ENCODE results near the gene CES1.
"Not testable (repeated sequence)": the region's sequence is repeated elsewhere in the genome, so short reads cannot be mapped to it uniquely, and the experiment has no call there.

The CES1 gene

GRCh38 chr16:55817236-55817912 is 15.5 kb downstream of the CES1 start:
- no peak for TF ChIP-seq ZNF274 (IDR thresholded peaks at IDR 0.05; ENCODE audit: low read depth, low read length)
- H3K4me3 ChIP-seq (ENCODE audit: low read length) = no peak overlapping the region

- H3K4me3 ChIP-seq (ENCODE audit: low read length) = not testable (repeated sequence)
Measured at GRCh38 chr16:55816222-55816621, 16.7 kb downstream of the CES1 start.

GRCh38 chr16:55815320-55815719 is 17.6 kb downstream of the CES1 start:
- TF ChIP-seq ZNF274 (IDR thresholded peaks at IDR 0.05; ENCODE audit: low read depth, low read length) = no peak
- H3K4me3 ChIP-seq (ENCODE audit: low read length) = no peak overlapping the region

- not testable (repeated sequence) for H3K4me3 ChIP-seq (ENCODE audit: low read length)
Measured at GRCh38 chr16:55814174-55814573, 18.7 kb downstream of the CES1 start.

- not testable (repeated sequence) for H3K4me3 ChIP-seq (ENCODE audit: low read length)
Measured at GRCh38 chr16:55813730-55814129, 19.2 kb downstream of the CES1 start.

- H3K4me3 ChIP-seq (ENCODE audit: low read length) = no peak overlapping the region
- no peak for TF ChIP-seq ZNF274 (IDR thresholded peaks at IDR 0.05; ENCODE audit: low read depth, low read length)
Measured at GRCh38 chr16:55812951-55813350, 19.9 kb downstream of the CES1 start.

- H3K4me3 ChIP-seq (ENCODE audit: low read length) = no peak overlapping the region
Measured at GRCh38 chr16:55811811-55812210, 21.1 kb downstream of the CES1 start.

GRCh38 chr16:55810451-55810961 is 22.4 kb downstream of the CES1 start:
- H3K4me3 ChIP-seq (ENCODE audit: low read length) = no peak overlapping the region
- TF ChIP-seq ZNF274 (IDR thresholded peaks at IDR 0.05; ENCODE audit: low read depth, low read length) = no peak

More at GRCh38 chr16:55811811-55812210, 21.1 kb downstream of the CES1 start:
- no peak for TF ChIP-seq ZNF274 (IDR thresholded peaks at IDR 0.05; ENCODE audit: low read depth, low read length)

GRCh38 chr16:55809851-55810250 is 23.0 kb downstream of the CES1 start:
- H3K4me3 ChIP-seq (ENCODE audit: low read length) = no peak overlapping the region
- TF ChIP-seq ZNF274 (IDR thresholded peaks at IDR 0.05; ENCODE audit: low read depth, low read length) = no peak

GRCh38 chr16:55809386-55809785 is 23.5 kb downstream of the CES1 start:
- TF ChIP-seq ZNF274 (IDR thresholded peaks at IDR 0.05; ENCODE audit: low read depth, low read length) = no peak
- no peak overlapping the region for H3K4me3 ChIP-seq (ENCODE audit: low read length)

- H3K4me3 ChIP-seq (ENCODE audit: low read length) = not testable (repeated sequence)
Measured at GRCh38 chr16:55808286-55808685, 24.6 kb downstream of the CES1 start.

GRCh38 chr16:55805104-55805503 is 27.8 kb downstream of the CES1 start:
- H3K4me3 ChIP-seq (ENCODE audit: low read length) = not testable (repeated sequence)

GRCh38 chr16:55803681-55804080 is 29.2 kb downstream of the CES1 start:
- H3K4me3 ChIP-seq (ENCODE audit: low read length) = not testable (repeated sequence)

GRCh38 chr16:55792934-55793374 is 39.9 kb downstream of the CES1 start:
- H3K4me3 ChIP-seq (ENCODE audit: low read length) = not testable (repeated sequence)

- not testable (repeated sequence) for H3K4me3 ChIP-seq (ENCODE audit: low read length)
Measured at GRCh38 chr16:55791512-55791911, 41.4 kb downstream of the CES1 start.

GRCh38 chr16:55790240-55790639 is 42.7 kb downstream of the CES1 start:
- not testable (repeated sequence) for H3K4me3 ChIP-seq (ENCODE audit: low read length)

- H3K4me3 ChIP-seq (ENCODE audit: low read length) = not testable (repeated sequence)
Measured at GRCh38 chr16:55782793-55783091, 50.2 kb downstream of the CES1 start.

- H3K4me3 ChIP-seq (ENCODE audit: low read length) = not testable (repeated sequence)
Measured at GRCh38 chr16:55782091-55782792, 50.7 kb downstream of the CES1 start.

- H3K4me3 ChIP-seq (ENCODE audit: low read length) = not testable (repeated sequence)
Measured at GRCh38 chr16:55781456-55781855, 51.4 kb downstream of the CES1 start.

GRCh38 chr16:55780095-55780407 is 52.8 kb downstream of the CES1 start:
- H3K4me3 ChIP-seq (ENCODE audit: low read length) = not testable (repeated sequence)
